Measurements from ENCODE around the gene SLC24A4.

DNA sequence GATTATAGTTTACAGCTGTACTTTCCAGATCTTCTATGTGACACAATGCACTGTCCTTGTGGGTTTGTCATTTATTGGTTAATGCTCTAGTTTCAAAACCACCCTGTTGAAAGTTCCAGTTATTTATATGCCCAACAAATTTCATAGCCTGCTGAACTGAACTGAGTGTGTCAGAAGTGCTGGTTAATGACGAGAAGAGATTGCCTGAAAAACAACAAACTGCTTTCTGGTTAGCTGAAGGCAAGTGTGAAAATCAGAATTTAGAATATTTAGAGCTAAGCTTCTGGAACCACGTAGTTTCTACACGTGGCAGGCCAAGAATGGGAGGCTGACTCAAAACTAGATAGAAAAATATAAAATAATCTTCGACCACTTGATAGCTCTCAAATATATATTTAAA is 171.5 kb downstream of the SLC24A4 start:
- TF ChIP-seq, protein P1, sequence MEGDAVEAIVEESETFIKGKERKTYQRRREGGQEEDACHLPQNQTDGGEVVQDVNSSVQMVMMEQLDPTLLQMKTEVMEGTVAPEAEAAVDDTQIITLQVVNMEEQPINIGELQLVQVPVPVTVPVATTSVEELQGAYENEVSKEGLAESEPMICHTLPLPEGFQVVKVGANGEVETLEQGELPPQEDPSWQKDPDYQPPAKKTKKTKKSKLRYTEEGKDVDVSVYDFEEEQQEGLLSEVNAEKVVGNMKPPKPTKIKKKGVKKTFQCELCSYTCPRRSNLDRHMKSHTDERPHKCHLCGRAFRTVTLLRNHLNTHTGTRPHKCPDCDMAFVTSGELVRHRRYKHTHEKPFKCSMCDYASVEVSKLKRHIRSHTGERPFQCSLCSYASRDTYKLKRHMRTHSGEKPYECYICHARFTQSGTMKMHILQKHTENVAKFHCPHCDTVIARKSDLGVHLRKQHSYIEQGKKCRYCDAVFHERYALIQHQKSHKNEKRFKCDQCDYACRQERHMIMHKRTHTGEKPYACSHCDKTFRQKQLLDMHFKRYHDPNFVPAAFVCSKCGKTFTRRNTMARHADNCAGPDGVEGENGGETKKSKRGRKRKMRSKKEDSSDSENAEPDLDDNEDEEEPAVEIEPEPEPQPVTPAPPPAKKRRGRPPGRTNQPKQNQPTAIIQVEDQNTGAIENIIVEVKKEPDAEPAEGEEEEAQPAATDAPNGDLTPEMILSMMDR (IDR thresholded peaks at IDR 0.05) = no peak
- no peak for TF ChIP-seq EP300 (IDR thresholded peaks at IDR 0.05)
- TF ChIP-seq POLR2A (IDR thresholded peaks at IDR 0.05) = no peak
- TF ChIP-seq POLR2AphosphoS5 (IDR thresholded peaks at IDR 0.05) = no peak

Measured in upper lobe of left lung (tissue), 4 donors.